GM21529 (cell line): ENCODE measurements around the gene FGB.

Experiments used
- ATAC-seq: cut with Tn5 transposase; IDR thresholded peaks from one replicate; pipeline ENCODE4 v1.9.1; 2021; ENCODE audit not compliant: unreplicated experiment

Gene FGB

GRCh38 chr4:154617820-154618317 lies 55.1 kb downstream of the FGB start:
- ATAC-seq, result no peak

- peak; percentile 58 for ATAC-seq
Observed at GRCh38 chr4:154618708-154619315, 56.0 kb downstream of the FGB start.

- ATAC-seq, result no peak
Observed at GRCh38 chr4:154620111-154620510, 57.3 kb downstream of the FGB start.
